GM12874 (cell line): ENCODE results near the gene RUVBL2.

ENCODE experiments used
- CTCF ChIP-seq: IDR thresholded peaks from 2 replicates; pipeline ENCODE4 v1.5.1; 2011; ENCODE audit warnings: low read depth, mild to moderate bottlenecking, control low read depth, low read length, moderate library complexity; ENCODE audit not compliant: insufficient read depth

RUVBL2 gene

GRCh38 chr19:48986211-48986610, 7.5 kb upstream of the RUVBL2 start:
- TF ChIP-seq CTCF, result no peak

- TF ChIP-seq CTCF, result no peak
Measured at GRCh38 chr19:48987323-48987722, 6.4 kb upstream of the RUVBL2 start.

- no peak for TF ChIP-seq CTCF
Measured at GRCh38 chr19:48988286-48988685, 5.4 kb upstream of the RUVBL2 start.

- no peak for TF ChIP-seq CTCF
Measured at GRCh38 chr19:48988860-48989259, 4.8 kb upstream of the RUVBL2 start.

GRCh38 chr19:48989701-48990291, 3.9 kb upstream of the RUVBL2 start:
- TF ChIP-seq CTCF, result no peak

- no peak for TF ChIP-seq CTCF
Measured at GRCh38 chr19:48990400-48990799, 3.3 kb upstream of the RUVBL2 start.

- TF ChIP-seq CTCF, result no peak
Measured at GRCh38 chr19:48991011-48991609, 2.6 kb upstream of the RUVBL2 start.
